Brain pericyte (primary cell): ENCODE measurements around the gene ALDH5A1.
"Not testable (repeated sequence)": the region's sequence is repeated elsewhere in the genome, so short reads cannot be mapped to it uniquely, and the experiment has no call there.

Experiments used
- DNase-seq: peaks from one replicate; pipeline ENCODE4 v3.0.0-alpha.2; 2012; ENCODE audit warnings: low read depth, low spot score

Gene ALDH5A1

GRCh38 chr6:24484657-24485323, 10.0 kb upstream of the ALDH5A1 start:
- DNase-seq, result no peak

GRCh38 chr6:24486065-24486464, 8.7 kb upstream of the ALDH5A1 start:
- no peak for DNase-seq

- DNase-seq, result no peak
Measured at GRCh38 chr6:24489470-24489869, 5.3 kb upstream of the ALDH5A1 start, which contains the start of gene GPLD1. TSS of gene GPLD1 (minus strand) at chr6:24489578. CDS start at chr6:24489511, 67 bp downstream.

- DNase-seq, result no peak
Measured at GRCh38 chr6:24489881-24490280, 4.9 kb upstream of the ALDH5A1 start.

- no peak for DNase-seq
Measured at GRCh38 chr6:24490948-24491347, 3.8 kb upstream of the ALDH5A1 start.

- no peak for DNase-seq
Measured at GRCh38 chr6:24492475-24492874, 2.3 kb upstream of the ALDH5A1 start.

- DNase-seq, result no peak
Measured at GRCh38 chr6:24493945-24494820, 586 bp upstream of the ALDH5A1 start.

GRCh38 chr6:24497254-24497970, 2.6 kb downstream of the ALDH5A1 start:
- no peak for DNase-seq

- no peak for DNase-seq
Measured at GRCh38 chr6:24500683-24501082, 5.9 kb downstream of the ALDH5A1 start.

GRCh38 chr6:24501374-24501773, 6.6 kb downstream of the ALDH5A1 start:
- no peak for DNase-seq

GRCh38 chr6:24501914-24502313, 7.1 kb downstream of the ALDH5A1 start:
- no peak for DNase-seq

GRCh38 chr6:24504287-24504648, 9.5 kb downstream of the ALDH5A1 start:
- DNase-seq, result no peak

GRCh38 chr6:24504649-24505586, 10.1 kb downstream of the ALDH5A1 start:
- DNase-seq, result no peak

- DNase-seq, result no peak
Measured at GRCh38 chr6:24506814-24507520, 12.2 kb downstream of the ALDH5A1 start.

- not testable (repeated sequence) for DNase-seq
Measured at GRCh38 chr6:24511976-24512375, 17.2 kb downstream of the ALDH5A1 start.

- no peak for DNase-seq
Measured at GRCh38 chr6:24513602-24514001, 18.8 kb downstream of the ALDH5A1 start.

GRCh38 chr6:24517659-24518543, 23.1 kb downstream of the ALDH5A1 start:
- DNase-seq, result no peak

GRCh38 chr6:24520929-24521546, 26.3 kb downstream of the ALDH5A1 start:
- DNase-seq, result no peak
